ENCODE data around the gene DNMT3L.
"Not testable (repeated sequence)": the region's sequence is repeated elsewhere in the genome, so short reads cannot be mapped to it uniquely, and the experiment has no call there.

Gene DNMT3L

DNA sequence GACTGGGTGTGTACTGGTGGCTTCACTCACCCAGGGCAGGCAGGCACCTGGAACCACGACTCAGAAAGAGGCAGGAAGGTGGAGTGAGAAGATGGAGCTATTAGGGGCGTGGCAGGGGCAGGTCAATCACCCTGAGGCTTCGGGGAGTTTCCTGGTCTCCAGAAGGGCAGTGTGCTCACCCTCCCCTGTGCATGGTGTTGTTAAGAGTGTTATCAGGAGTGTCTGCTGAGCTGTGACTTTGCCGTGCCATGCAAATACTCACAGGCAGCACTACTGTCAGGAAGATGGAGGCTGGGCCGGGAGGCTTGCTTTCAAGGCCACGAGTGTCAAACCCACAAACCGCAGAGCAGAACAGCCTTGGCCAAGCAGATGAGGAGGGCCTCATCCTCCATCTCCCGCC, 43.2 kb downstream of the DNMT3L start:
- DNase-seq (ENCODE audit: low read depth); H3K4me3 ChIP-seq (ENCODE audit: low read depth, low read length): not testable (repeated sequence)

DNA sequence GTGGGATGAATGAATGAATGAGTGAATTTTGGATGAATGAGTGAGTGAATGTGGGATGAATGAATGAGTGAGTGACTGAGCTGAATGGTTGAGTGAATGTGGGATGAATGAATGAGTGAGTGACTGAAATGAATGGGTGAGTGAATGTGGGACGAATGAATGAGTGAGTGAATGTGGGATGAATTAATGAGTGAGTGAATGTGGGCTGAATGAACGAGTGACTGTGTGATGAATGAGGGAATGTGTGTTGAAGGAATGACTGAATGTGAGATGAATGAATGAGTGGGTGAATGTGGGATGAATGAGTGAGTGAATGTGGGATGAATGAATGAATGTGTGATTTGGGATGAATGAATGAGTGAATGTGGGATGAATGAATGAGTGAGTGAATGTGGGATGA, 49.7 kb downstream of the DNMT3L start:
- not testable (repeated sequence) for DNase-seq (ENCODE audit: low read depth); H3K4me3 ChIP-seq (ENCODE audit: low read depth, low read length)

DNA sequence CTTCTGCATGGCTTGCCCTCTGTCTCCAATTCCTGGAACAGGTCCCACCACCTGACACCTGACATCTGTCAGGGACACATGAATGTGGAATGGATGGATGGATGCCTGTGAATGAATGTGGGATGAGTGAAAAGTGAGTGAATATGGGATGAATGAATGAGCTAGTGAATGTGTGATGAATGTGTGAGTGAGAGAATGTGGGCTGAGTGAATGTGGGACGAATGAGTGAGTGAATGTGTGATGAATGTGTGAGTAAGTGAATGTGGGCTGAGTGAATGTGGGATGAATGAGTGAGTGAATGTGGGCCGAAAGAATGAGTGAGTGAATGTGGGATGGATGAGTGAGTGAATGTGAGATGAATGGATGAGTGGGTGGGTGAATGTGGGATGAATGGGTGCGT, 50.1 kb downstream of the DNMT3L start:
- not testable (repeated sequence) for DNase-seq (ENCODE audit: low read depth); H3K4me3 ChIP-seq (ENCODE audit: low read depth, low read length)

DNA sequence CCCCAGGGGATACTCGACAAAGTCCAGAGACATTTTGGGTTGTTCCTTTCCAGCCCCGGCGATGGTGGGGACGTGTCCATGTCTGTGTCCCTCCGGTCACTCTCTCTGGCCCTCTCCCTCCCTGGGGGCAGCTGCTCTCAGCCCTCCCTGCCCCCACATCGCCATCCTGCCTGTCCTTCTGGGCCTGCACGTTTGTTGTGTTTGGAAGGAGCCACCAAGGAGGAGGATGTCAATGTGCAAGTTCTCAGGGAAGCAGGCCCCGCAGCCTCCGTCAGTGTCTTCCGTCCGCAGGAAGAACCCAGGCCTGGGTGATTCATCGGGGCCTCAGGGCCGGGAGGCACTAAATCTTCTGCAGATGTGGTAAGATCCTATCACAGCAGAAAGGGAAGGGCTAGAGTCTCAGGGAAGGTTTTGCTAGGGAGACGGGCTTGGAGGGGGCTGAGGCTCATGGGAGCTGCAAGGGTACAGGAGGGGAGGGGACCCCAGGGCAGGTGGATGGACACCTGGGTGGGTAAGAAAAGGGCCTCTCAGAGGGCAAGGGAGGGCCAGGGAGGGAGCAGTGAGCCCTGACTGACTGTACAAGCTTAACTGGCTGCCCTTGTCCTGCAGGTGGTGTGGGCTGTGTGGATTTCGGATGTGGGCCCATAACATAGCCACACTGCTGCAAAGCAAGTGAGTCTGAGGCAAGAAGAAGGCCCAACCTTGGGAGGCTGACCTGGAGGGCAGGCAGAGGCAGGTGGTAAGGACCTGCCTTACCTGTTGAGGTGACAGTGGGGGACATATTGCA, 53.6 kb downstream of the DNMT3L start:
- DNase-seq (ENCODE audit: low read depth): not testable (repeated sequence)

DNA sequence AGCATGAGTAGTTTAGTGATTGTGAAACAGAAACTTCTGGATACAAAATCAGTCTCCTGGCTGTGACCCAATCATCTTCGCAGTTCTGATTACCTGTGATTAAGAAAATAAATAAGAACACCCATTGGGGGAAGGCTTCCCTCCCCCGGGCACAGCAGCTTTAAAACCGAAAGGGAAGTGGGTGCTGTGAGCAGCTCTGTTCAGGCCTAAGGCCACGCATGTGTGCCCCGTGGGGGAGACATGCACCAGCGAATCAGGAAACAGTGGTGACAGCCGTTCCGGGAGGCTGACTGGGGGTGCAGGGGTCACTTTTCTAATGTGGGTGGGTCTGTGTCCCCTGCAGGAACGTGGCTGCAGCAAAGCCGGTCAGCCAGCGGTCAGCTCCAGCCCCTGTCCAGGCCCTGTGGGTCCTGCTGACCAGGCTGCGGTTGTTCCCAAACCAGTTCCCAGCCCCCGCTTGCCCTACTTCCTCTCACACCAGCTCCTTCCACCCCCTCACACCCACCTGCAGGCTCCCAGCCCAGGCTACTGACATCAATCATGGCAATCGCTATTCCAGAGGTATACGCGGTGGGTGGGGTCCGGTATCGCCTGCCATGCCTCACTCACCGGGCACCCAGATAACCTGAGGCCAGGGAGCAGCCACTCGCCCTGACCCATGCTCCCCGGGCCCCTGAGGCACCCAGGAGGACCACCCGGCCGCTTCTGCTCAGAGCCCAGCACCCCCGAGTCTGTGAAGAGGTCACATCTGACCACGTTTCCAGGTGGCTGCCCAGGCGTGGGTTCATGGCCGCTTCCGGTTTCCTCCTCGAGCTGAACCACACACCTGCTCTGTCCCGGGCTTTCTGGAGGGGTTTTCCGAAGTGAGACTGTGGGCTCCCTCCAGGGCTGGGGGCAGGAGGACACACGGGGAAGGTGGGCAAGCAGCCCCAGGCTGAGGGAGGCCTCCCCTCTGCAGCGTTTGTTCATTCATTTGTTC, 54.7 kb downstream of the DNMT3L start:
- not testable (repeated sequence) for DNase-seq (ENCODE audit: low read depth); H3K4me3 ChIP-seq (ENCODE audit: low read depth, low read length)

More for the DNA sequence above, 53.6 kb downstream of the DNMT3L start:
- H3K4me3 ChIP-seq (ENCODE audit: low read depth, low read length): not testable (repeated sequence)

DNA sequence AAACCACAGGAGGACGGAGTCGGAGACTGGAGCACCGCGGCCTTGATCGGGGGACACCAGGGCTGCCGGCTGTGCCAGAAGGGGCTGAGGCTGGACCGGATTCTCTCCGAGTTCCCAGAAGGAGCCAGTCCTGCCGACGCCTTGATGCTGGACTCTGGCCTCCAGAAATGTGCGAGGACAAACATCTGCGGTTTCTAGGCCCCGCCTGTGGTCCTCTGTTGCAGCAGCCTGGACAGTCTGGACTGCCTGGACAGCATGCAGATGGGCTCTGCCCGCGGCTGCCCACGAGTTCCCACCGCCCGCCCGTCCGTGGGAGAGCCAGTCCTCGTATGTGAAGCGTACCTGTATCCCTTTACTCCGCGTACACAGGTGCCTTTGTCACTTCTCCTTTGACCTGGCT, 55.5 kb downstream of the DNMT3L start:
- not testable (repeated sequence) for DNase-seq (ENCODE audit: low read depth); H3K4me3 ChIP-seq (ENCODE audit: low read depth, low read length)

DNA sequence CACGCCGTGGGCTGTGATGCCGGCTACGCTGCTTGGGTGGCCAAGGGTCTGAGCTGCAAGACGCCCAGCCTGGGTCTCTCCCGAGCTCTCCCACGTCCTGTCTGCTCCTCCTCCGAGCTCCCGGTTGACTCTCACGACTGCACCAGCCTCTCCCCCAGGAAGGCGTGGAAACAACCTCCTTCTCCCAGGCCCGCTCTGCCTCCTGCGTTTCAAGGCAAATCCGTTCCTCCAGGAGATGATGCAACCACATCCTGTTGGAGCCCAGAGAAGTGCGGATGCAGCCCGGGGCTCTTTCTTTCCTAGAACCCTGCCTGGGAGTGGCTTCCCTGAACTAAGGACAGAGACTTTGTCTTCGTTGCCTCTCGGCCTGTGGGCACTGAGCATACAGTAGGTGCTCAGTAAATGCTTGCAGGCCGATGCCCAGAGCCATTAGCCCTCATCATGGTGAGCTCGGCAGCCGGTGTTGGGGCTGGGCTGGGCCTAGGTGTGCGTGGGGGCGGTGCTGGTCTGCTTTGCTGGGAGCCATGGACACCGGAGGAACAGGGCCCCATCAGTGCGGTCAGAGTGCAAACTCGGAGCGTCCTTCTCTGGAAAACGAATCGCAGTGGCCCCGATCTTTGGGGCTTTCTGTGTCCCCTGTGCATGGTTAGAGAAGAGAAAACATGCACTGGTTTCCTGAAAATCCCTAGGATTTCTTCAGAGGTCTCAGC, 59.0 kb downstream of the DNMT3L start:
- not testable (repeated sequence) for DNase-seq (ENCODE audit: low read depth); H3K4me3 ChIP-seq (ENCODE audit: low read depth, low read length)

DNA sequence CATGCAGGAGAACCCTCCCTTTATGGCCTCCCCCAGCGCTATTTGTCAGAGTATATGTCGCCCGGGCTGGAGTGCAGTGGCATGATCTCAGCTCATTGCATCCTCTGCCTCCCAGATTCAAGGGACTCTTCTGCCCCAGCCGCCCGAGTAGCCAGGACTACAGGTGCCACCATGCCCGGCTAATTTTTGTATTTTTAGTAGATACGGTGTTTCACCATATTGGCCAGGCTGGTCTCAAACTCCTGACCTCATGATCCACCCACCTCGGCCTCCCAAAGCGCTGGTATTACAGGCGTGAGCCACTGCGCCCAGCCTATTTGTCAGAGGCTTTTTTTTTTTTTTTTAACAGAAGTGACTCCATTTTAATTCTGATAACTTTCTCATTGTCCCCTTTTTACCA, 61.7 kb downstream of the DNMT3L start:
- DNase-seq (ENCODE audit: low read depth): not testable (repeated sequence)

DNA sequence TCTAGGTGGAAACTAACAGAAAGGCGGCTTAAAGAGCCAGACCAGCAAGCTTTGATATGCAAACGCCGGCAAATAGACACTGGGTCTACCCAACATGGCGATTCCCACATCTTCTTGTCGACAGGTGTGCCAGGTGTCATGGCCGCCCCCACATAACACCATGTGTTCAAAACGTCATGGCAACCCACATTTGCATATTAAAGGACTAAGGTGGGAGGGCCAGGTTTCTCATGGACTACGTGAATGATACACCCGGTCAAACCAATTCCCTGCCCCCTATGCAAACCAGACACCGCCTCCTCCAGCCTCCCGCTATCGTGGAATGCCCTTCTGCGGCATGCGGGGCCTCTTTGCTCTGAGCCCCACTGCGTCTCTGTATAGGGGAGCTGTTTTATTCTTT, 62.2 kb downstream of the DNMT3L start:
- no peak for DNase-seq (ENCODE audit: low read depth)

More for the DNA sequence above, 61.7 kb downstream of the DNMT3L start:
- not testable (repeated sequence) for H3K4me3 ChIP-seq (ENCODE audit: low read depth, low read length)

DNA sequence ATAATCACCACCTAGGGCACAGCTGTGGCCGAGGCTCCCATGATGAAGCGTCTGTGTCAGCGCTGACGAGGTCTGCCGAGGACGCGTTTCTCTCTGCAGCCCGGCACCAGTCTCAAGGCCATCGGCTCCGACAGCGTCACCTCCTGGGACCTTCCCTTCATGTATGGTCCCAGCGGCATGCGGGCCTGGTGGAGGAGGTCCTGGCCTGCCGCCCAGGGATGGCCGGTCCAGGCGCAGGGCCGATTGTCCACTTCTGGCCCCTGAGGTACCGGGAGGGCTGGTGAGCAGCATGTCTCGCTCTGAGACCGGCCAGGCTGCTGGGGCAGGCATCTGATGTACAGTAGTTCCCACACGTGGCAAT, 64.6 kb downstream of the DNMT3L start:
- not testable (repeated sequence) for DNase-seq (ENCODE audit: low read depth); H3K4me3 ChIP-seq (ENCODE audit: low read depth, low read length)

More for the DNA sequence above, 62.2 kb downstream of the DNMT3L start:
- H3K4me3 ChIP-seq (ENCODE audit: low read depth, low read length): no peak overlapping the region
- TF ChIP-seq, protein P1, sequence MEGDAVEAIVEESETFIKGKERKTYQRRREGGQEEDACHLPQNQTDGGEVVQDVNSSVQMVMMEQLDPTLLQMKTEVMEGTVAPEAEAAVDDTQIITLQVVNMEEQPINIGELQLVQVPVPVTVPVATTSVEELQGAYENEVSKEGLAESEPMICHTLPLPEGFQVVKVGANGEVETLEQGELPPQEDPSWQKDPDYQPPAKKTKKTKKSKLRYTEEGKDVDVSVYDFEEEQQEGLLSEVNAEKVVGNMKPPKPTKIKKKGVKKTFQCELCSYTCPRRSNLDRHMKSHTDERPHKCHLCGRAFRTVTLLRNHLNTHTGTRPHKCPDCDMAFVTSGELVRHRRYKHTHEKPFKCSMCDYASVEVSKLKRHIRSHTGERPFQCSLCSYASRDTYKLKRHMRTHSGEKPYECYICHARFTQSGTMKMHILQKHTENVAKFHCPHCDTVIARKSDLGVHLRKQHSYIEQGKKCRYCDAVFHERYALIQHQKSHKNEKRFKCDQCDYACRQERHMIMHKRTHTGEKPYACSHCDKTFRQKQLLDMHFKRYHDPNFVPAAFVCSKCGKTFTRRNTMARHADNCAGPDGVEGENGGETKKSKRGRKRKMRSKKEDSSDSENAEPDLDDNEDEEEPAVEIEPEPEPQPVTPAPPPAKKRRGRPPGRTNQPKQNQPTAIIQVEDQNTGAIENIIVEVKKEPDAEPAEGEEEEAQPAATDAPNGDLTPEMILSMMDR (IDR thresholded peaks at IDR 0.05; ENCODE audit: control insufficient read depth, extremely low read depth, insufficient read depth): no peak

All from LNCaP clone FGC (cell line).